Right lobe of liver (tissue), 4 donors: Measurements from ENCODE around the gene CNTN5.

Experiments
- POLR2A ChIP-seq: fragments of 450-650 bp; IDR thresholded peaks from one replicate; pipeline ENCODE4 v1.6.1; 2017; ENCODE audit warnings: antibody characterized with exemption, mild to moderate bottlenecking
- TF ChIP-seq, protein P1 (sequence below), 4 donors: fragments of 200-600 bp in 3 of 4; fragments of 450-650 bp in 1 of 4; IDR thresholded peaks; one replicate each; pipeline versions ENCODE4 v1.5.1 to v1.8.0; 2016 to 2022; ENCODE audit warnings: antibody characterized with exemption in 4 of 4, mild to moderate bottlenecking in 2 of 4
- donor health status: DM: no; HTN: no; CAD: no.
- donor health status: DM: no; HTN: no; CAD: no.
- donor health status: DM: no; HTN: yes; CAD: no.

DNA sequence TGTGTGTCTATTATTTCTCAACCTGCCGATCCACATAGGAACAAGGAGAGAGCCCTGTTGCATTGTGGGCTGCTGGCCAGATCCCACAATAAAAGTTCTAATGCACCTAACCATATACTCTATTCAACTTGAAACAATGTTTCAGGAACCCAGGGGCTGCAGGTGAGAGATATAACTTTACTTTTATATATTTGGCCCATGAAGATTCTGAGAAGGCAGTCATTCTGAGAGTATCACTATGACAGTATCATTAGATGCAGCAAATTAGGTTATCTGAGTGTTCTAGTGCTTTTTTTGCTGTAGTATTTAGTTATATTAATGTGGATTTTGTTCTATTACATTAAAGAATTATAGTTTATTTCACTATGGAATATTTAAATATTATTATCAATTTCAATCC lies 1011.2 kb downstream of the CNTN5 start:
- TF ChIP-seq, protein P1, sequence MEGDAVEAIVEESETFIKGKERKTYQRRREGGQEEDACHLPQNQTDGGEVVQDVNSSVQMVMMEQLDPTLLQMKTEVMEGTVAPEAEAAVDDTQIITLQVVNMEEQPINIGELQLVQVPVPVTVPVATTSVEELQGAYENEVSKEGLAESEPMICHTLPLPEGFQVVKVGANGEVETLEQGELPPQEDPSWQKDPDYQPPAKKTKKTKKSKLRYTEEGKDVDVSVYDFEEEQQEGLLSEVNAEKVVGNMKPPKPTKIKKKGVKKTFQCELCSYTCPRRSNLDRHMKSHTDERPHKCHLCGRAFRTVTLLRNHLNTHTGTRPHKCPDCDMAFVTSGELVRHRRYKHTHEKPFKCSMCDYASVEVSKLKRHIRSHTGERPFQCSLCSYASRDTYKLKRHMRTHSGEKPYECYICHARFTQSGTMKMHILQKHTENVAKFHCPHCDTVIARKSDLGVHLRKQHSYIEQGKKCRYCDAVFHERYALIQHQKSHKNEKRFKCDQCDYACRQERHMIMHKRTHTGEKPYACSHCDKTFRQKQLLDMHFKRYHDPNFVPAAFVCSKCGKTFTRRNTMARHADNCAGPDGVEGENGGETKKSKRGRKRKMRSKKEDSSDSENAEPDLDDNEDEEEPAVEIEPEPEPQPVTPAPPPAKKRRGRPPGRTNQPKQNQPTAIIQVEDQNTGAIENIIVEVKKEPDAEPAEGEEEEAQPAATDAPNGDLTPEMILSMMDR (IDR thresholded peaks at IDR 0.05) = no peak
- TF ChIP-seq POLR2A = no peak
